Stimulated activated naive CD8-positive, alpha-beta T cell treated with anti-CD3 and anti-CD28 coated beads, Interleukin-15, Interleukin-2, amounts not matched to agents 100 ng/mL and 50 ng/mL, for 24 hours (primary cell): Measurements from ENCODE around the gene KLK3.

ENCODE experiments used
- H3K27ac Mint-ChIP-seq: one replicate; pipeline ENCODE4 v1.8.0; 2021; ENCODE audit warnings: mild to moderate bottlenecking, mixed read lengths
- H3K27me3 Mint-ChIP-seq: one replicate; pipeline ENCODE4 v1.8.0; 2021; ENCODE audit warnings: mixed read lengths
- H3K36me3 Mint-ChIP-seq: one replicate; pipeline ENCODE4 v1.8.0; 2021; ENCODE audit warnings: low read depth, mixed read lengths
- H3K4me1 Mint-ChIP-seq: one replicate; pipeline ENCODE4 v1.8.0; 2021; ENCODE audit warnings: low read depth, mixed read lengths
- H3K4me3 Mint-ChIP-seq: one replicate; pipeline ENCODE4 v1.8.0; 2021; ENCODE audit warnings: mild to moderate bottlenecking, mixed read lengths
- H3K9me3 Mint-ChIP-seq: one replicate; pipeline ENCODE4 v1.8.0; 2021; ENCODE audit warnings: mixed read lengths

KLK3 gene

GRCh38 chr19:50838239-50838638, 16.5 kb upstream of the KLK3 start:
- H3K4me1 Mint-ChIP-seq, result peaks cover 5% of the 10 kb centered on the region
- peaks cover 3% of the 10 kb centered on the region for H3K9me3 Mint-ChIP-seq
- no peak overlapping the region for H3K27ac Mint-ChIP-seq
- no peak overlapping the region for H3K4me3 Mint-ChIP-seq
- H3K27me3 Mint-ChIP-seq, result peaks cover 49% of the 10 kb centered on the region
- H3K36me3 Mint-ChIP-seq, result no peaks in the 10 kb centered on the region

GRCh38 chr19:50839712-50840655, 14.7 kb upstream of the KLK3 start:
- H3K4me1 Mint-ChIP-seq, result peaks cover 5% of the 10 kb centered on the region
- peaks cover 12% of the 10 kb centered on the region for H3K9me3 Mint-ChIP-seq
- no peak overlapping the region for H3K27ac Mint-ChIP-seq
- peaks cover 39% of the 10 kb centered on the region for H3K27me3 Mint-ChIP-seq
- H3K4me3 Mint-ChIP-seq, result no peak overlapping the region
- no peaks in the 10 kb centered on the region for H3K36me3 Mint-ChIP-seq

- H3K27me3 Mint-ChIP-seq, result peaks cover 31% of the 10 kb centered on the region
- peaks cover 12% of the 10 kb centered on the region for H3K9me3 Mint-ChIP-seq
- H3K4me1 Mint-ChIP-seq, result no peaks in the 10 kb centered on the region
- H3K27ac Mint-ChIP-seq, result no peak overlapping the region
- no peaks in the 10 kb centered on the region for H3K36me3 Mint-ChIP-seq
- H3K4me3 Mint-ChIP-seq, result no peak overlapping the region
These were observed 12.6 kb upstream of the KLK3 start for GRCh38 chr19:50842130-50842529.

DNA sequence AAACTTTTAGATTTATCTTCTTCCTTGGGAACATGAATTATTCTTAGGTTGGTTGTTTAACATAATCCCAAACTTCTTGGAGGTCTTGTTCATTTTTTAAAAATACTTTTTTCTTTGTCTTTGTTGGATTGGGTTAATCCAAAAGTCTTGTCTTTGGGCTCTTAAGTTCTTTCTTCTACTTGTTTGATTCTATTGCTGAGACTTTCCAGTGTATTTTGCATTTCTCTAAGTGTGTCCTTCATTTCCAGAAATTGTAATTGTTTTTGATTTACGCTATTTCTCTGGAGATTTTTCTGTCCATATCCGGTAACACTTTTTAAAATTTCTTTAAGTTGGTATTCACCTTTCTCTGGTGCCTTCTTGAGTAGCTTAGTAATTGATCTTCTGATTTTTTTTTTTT, 11.5 kb upstream of the KLK3 start:
- Mint-ChIP-seq H3K9me3 (peaks cover 12% of the 10 kb centered on the region), H3K27ac (no peak overlapping the region), H3K4me3 (no peak overlapping the region), H3K27me3 (peaks cover 24% of the 10 kb centered on the region), H3K4me1 (no peaks in the 10 kb centered on the region), H3K36me3 (no peaks in the 10 kb centered on the region)

DNA sequence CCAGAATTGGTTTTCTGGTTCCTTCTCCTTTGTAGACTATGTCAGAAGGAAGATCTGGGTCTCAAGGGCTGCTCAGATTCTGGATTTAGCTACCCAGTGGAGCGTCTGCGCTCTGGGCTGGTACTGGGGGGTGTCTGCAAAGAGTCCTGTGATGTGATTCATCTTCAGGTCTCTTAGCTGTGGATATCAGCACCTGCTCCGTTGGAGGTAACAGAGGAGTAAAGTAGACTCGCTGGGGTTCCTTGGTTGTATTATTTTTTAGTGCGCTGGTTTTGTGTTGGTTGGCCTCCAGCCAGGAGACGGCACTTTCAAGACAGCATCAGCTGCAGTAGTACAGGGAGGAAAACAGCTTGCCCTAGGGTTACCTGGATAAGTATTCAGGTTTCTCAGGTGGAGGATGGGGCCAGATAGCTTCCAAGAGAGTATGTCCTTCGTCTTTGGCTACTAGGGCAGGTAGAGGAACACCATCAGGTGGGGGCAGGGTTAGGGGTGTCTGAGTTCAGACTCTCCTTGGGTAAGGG, 11.0 kb upstream of the KLK3 start:
- no peaks in the 10 kb centered on the region for H3K4me1 Mint-ChIP-seq
- no peak overlapping the region for H3K4me3 Mint-ChIP-seq
- H3K9me3 Mint-ChIP-seq, result peaks cover 12% of the 10 kb centered on the region
- H3K36me3 Mint-ChIP-seq, result no peaks in the 10 kb centered on the region
- no peak overlapping the region for H3K27ac Mint-ChIP-seq
- H3K27me3 Mint-ChIP-seq, result peaks cover 26% of the 10 kb centered on the region

GRCh38 chr19:50844296-50844935, 10.3 kb upstream of the KLK3 start:
- H3K36me3 Mint-ChIP-seq, result no peaks in the 10 kb centered on the region
- H3K27me3 Mint-ChIP-seq, result peaks cover 29% of the 10 kb centered on the region
- no peak overlapping the region for H3K27ac Mint-ChIP-seq
- no peaks in the 10 kb centered on the region for H3K4me1 Mint-ChIP-seq
- H3K9me3 Mint-ChIP-seq, result peaks cover 12% of the 10 kb centered on the region
- no peak overlapping the region for H3K4me3 Mint-ChIP-seq

DNA sequence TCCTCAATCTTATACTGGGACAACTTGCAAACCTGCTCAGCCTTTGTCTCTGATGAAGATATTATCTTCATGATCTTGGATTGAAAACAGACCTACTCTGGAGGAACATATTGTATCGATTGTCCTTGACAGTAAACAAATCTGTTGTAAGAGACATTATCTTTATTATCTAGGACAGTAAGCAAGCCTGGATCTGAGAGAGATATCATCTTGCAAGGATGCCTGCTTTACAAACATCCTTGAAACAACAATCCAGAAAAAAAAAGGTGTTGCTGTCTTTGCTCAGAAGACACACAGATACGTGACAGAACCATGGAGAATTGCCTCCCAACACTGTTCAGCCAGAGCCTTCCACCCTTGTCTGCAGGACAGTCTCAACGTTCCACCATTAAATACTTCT, 4.0 kb upstream of the KLK3 start:
- H3K36me3 Mint-ChIP-seq, result no peaks in the 10 kb centered on the region
- H3K9me3 Mint-ChIP-seq, result no peaks in the 10 kb centered on the region
- peaks cover 43% of the 10 kb centered on the region for H3K27me3 Mint-ChIP-seq
- H3K4me3 Mint-ChIP-seq, result no peak overlapping the region
- H3K4me1 Mint-ChIP-seq, result no peaks in the 10 kb centered on the region
- H3K27ac Mint-ChIP-seq, result no peak overlapping the region

DNA sequence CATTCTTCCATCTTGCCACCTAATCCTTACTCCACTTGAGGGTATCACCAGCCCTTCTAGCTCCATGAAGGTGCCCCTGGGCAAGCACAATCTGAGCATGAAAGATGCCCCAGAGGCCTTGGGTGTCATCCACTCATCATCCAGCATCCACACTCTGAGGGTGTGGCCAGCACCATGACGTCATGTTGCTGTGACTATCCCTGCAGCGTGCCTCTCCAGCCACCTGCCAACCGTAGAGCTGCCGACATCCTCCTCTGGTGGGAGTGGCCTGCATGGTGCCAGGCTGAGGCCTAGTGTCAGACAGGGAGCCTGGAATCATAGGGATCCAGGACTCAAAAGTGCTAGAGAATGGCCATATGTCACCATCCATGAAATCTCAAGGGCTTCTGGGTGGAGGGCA, 3.1 kb upstream of the KLK3 start:
- Mint-ChIP-seq H3K4me1 (no peaks in the 10 kb centered on the region), H3K27me3 (peaks cover 48% of the 10 kb centered on the region), H3K4me3 (no peak overlapping the region), H3K9me3 (no peaks in the 10 kb centered on the region), H3K36me3 (no peaks in the 10 kb centered on the region), H3K27ac (no peak overlapping the region)

DNA sequence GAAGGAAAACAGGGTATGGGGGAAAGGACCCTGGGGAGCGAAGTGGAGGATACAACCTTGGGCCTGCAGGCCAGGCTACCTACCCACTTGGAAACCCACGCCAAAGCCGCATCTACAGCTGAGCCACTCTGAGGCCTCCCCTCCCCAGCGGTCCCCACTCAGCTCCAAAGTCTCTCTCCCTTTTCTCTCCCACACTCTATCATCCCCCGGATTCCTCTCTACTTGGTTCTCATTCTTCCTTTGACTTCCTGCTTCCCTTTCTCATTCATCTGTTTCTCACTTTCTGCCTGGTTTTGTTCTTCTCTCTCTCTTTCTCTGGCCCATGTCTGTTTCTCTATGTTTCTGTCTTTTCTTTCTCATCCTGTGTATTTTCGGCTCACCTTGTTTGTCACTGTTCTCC, 2.7 kb downstream of the KLK3 start:
- H3K4me1 Mint-ChIP-seq, result no peaks in the 10 kb centered on the region
- peaks cover 10% of the 10 kb centered on the region for H3K9me3 Mint-ChIP-seq
- H3K27me3 Mint-ChIP-seq, result peaks cover 63% of the 10 kb centered on the region
- H3K4me3 Mint-ChIP-seq, result no peak overlapping the region
- H3K36me3 Mint-ChIP-seq, result no peaks in the 10 kb centered on the region
- H3K27ac Mint-ChIP-seq, result no peak overlapping the region

DNA sequence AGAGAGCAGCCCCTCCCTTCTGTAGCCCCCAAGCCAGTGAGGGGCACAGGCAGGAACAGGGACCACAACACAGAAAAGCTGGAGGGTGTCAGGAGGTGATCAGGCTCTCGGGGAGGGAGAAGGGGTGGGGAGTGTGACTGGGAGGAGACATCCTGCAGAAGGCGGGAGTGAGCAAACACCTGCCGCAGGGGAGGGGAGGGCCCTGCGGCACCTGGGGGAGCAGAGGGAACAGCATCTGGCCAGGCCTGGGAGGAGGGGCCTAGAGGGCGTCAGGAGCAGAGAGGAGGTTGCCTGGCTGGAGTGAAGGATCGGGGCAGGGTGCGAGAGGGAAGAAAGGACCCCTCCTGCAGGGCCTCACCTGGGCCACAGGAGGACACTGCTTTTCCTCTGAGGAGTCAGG, 4.2 kb downstream of the KLK3 start:
- Mint-ChIP-seq H3K27me3 (peaks cover 68% of the 10 kb centered on the region), H3K27ac (no peak overlapping the region), H3K9me3 (peaks cover 10% of the 10 kb centered on the region), H3K4me3 (no peak overlapping the region), H3K36me3 (no peaks in the 10 kb centered on the region), H3K4me1 (no peaks in the 10 kb centered on the region)

DNA sequence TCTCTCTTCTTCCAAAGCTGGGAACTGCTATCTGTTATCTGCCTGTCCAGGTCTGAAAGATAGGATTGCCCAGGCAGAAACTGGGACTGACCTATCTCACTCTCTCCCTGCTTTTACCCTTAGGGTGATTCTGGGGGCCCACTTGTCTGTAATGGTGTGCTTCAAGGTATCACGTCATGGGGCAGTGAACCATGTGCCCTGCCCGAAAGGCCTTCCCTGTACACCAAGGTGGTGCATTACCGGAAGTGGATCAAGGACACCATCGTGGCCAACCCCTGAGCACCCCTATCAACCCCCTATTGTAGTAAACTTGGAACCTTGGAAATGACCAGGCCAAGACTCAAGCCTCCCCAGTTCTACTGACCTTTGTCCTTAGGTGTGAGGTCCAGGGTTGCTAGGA, 5.1 kb downstream of the KLK3 start:
- H3K9me3 Mint-ChIP-seq, result peaks cover 10% of the 10 kb centered on the region
- H3K4me3 Mint-ChIP-seq, result no peak overlapping the region
- H3K36me3 Mint-ChIP-seq, result no peaks in the 10 kb centered on the region
- H3K27me3 Mint-ChIP-seq, result peaks cover 69% of the 10 kb centered on the region
- H3K4me1 Mint-ChIP-seq, result no peaks in the 10 kb centered on the region
- H3K27ac Mint-ChIP-seq, result no peak overlapping the region

DNA sequence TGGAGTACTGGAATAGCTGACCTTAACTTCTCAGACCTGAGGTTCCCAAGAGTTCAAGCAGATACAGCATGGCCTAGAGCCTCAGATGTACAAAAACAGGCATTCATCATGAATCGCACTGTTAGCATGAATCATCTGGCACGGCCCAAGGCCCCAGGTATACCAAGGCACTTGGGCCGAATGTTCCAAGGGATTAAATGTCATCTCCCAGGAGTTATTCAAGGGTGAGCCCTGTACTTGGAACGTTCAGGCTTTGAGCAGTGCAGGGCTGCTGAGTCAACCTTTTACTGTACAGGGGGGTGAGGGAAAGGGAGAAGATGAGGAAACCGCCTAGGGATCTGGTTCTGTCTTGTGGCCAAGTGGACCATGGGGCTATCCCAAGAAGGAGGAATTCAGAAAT, 6.3 kb downstream of the KLK3 start:
- Mint-ChIP-seq H3K4me3 (no peak overlapping the region), H3K9me3 (peaks cover 10% of the 10 kb centered on the region), H3K4me1 (no peaks in the 10 kb centered on the region), H3K36me3 (no peaks in the 10 kb centered on the region), H3K27ac (no peak overlapping the region), H3K27me3 (peaks cover 62% of the 10 kb centered on the region)

DNA sequence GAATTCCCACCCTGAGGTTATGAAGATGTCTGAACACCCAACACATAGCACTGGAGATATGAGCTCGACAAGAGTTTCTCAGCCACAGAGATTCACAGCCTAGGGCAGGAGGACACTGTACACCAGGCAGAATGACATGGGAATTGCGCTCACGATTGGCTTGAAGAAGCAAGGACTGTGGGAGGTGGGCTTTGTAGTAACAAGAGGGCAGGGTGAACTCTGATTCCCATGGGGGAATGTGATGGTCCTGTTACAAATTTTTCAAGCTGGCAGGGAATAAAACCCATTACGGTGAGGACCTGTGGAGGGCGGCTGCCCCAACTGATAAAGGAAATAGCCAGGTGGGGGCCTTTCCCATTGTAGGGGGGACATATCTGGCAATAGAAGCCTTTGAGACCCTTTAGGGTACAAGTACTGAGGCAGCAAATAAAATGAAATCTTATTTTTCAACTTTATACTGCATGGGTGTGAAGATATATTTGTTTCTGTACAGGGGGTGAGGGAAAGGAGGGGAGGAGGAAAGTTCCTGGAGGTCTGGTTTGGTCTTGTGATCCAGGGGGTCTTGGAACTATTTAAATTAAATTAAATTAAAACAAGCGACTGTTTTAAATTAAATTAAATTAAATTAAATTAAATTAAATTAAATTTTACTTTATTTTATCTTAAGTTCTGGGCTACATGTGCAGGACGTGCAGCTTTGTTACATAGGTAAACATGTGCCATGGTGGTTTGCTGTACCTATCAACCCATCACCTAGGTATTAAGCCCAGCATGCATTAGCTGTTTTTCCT, 7.0 kb downstream of the KLK3 start:
- Mint-ChIP-seq H3K4me3 (no peak overlapping the region), H3K27me3 (peaks cover 58% of the 10 kb centered on the region), H3K36me3 (no peaks in the 10 kb centered on the region), H3K4me1 (no peaks in the 10 kb centered on the region), H3K9me3 (peaks cover 10% of the 10 kb centered on the region), H3K27ac (no peak overlapping the region)

DNA sequence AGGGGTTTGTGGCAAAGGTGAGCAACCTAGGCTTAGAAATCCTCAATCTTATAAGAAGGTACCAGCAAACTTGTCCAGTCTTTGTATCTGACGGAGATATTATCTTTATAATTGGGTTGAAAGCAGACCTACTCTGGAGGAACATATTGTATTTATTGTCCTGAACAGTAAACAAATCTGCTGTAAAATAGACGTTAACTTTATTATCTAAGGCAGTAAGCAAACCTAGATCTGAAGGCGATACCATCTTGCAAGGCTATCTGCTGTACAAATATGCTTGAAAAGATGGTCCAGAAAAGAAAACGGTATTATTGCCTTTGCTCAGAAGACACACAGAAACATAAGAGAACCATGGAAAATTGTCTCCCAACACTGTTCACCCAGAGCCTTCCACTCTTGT, 14.8 kb downstream of the KLK3 start:
- peaks cover 38% of the 10 kb centered on the region for H3K27me3 Mint-ChIP-seq
- no peaks in the 10 kb centered on the region for H3K9me3 Mint-ChIP-seq

More for the DNA sequence above, 14.8 kb downstream of the KLK3 start:
- Mint-ChIP-seq H3K4me3 (no peak overlapping the region), H3K36me3 (no peaks in the 10 kb centered on the region), H3K4me1 (no peaks in the 10 kb centered on the region), H3K27ac (no peak overlapping the region)
